Endothelial cell of umbilical vein (primary cell): ENCODE measurements around the gene ATAD2B. TPM values are rescaled to one million over a fixed set of nuclear protein-coding genes. Genes with fewer than 3 reads are reported as not detected.

Experiments used
- BruUV-seq: library from RNA; stranded (reverse); fragments of 400-500 nt; replicated peaks from 2 replicates; lab custom pipeline; 2021; lab: Mats Ljungman, UMichigan
- CTCF ChIA-PET: fragments of 300-600, 350-600 bp; sonication (Branson Sonifier 250); formaldehyde crosslinking; loops from one replicate; lab custom pipeline; 2021; ENCODE audit warnings: antibody characterized with exemption, inconsistent platforms; lab: Charles Lee
- POLR2A ChIA-PET: fragments of 300-600, 350-600 bp; sonication (Branson Sonifier 250); formaldehyde crosslinking; loops from one replicate; lab custom pipeline; 2021; ENCODE audit warnings: antibody characterized with exemption, inconsistent platforms; lab: Charles Lee
- DNase-seq: peaks from one replicate; pipeline ENCODE4 v3.0.0-alpha.2; 2011; ENCODE audit warnings: low read depth, low spot score
- FAIRE-seq: peaks from 2 replicates; lab custom pipeline; 2011; peaks lifted over from hg19 to GRCh38; lab: Jason Lieb, UNC
- H2AFZ ChIP-seq: 2 replicates; pipeline ENCODE4 v1.6.0; 2012; ENCODE audit warnings: low read depth, low read length, control low read depth, inconsistent platforms
- H3K27ac ChIP-seq: 2 replicates; pipeline ENCODE4 v1.5.1; 2011; ENCODE audit warnings: low read depth, mild to moderate bottlenecking, control low read depth, low read length, moderate library complexity; ENCODE audit not compliant: insufficient read depth
- H3K27me3 ChIP-seq, 2 experiments: 2 replicates each; pipeline versions ENCODE4 v1.6.0 to v1.6.1; 2011; ENCODE audit warnings: low read length in 2 of 2, mixed read lengths in 1 of 2; ENCODE audit not compliant: control insufficient read depth in 2 of 2, insufficient read depth in 2 of 2
- H3K36me3 ChIP-seq, 2 experiments: 2 replicates in 1 of 2; 3 replicates in 1 of 2; pipeline ENCODE4 v1.5.1; 2011; ENCODE audit warnings: low read length in 2 of 2, mild to moderate bottlenecking in 1 of 2, moderate library complexity in 1 of 2; ENCODE audit not compliant: control insufficient read depth in 2 of 2, insufficient read depth in 2 of 2; ENCODE audit errors: extremely low read depth in 1 of 2
- H3K4me1 ChIP-seq: 3 replicates; pipeline ENCODE4 v1.5.1; 2011; ENCODE audit warnings: mild to moderate bottlenecking, low read length; ENCODE audit not compliant: control insufficient read depth, insufficient read depth; ENCODE audit errors: extremely low read depth
- H3K4me2 ChIP-seq: 2 replicates; pipeline ENCODE4 v1.6.1; 2011; ENCODE audit warnings: low read length, control low read depth, mixed read lengths; ENCODE audit not compliant: insufficient read depth
- H3K4me3 ChIP-seq, 3 experiments: fragments of 200-600 bp in 1 of 3; sonication (generic), shearing (Covaris generic) in 1 of 3; replicated peaks in 1 of 3; 2 replicates each; pipeline ENCODE4 v1.5.1; 2011 to 2016; ENCODE audit warnings: control low read depth in 3 of 3, low read length in 3 of 3, mild to moderate bottlenecking in 2 of 3, inconsistent platforms in 1 of 3, low read depth in 1 of 3, moderate library complexity in 1 of 3; ENCODE audit not compliant: insufficient read depth in 1 of 3
- H3K79me2 ChIP-seq: 2 replicates; pipeline ENCODE4 v1.6.0; 2012; ENCODE audit warnings: low read length, inconsistent platforms; ENCODE audit not compliant: control insufficient read depth, insufficient read depth
- H3K9ac ChIP-seq: replicated peaks from 2 replicates; pipeline ENCODE3; 2011; ENCODE audit warnings: low read length, control low read depth; ENCODE audit not compliant: insufficient read depth; ENCODE audit errors: extremely low read depth
- H3K9me1 ChIP-seq: replicated peaks from 3 replicates; pipeline ENCODE4 v1.6.0; 2011; ENCODE audit warnings: mild to moderate bottlenecking, low read length; ENCODE audit not compliant: control insufficient read depth, insufficient read depth; ENCODE audit errors: extremely low read depth
- H3K9me3 ChIP-seq: replicated peaks from 2 replicates; pipeline ENCODE4 v1.5.1; 2012; ENCODE audit warnings: low read length, inconsistent platforms; ENCODE audit not compliant: control insufficient read depth, insufficient read depth
- H4K20me1 ChIP-seq: replicated peaks from 2 replicates; pipeline ENCODE3; 2011; ENCODE audit warnings: mild to moderate bottlenecking, low read length; ENCODE audit not compliant: control insufficient read depth, insufficient read depth; ENCODE audit errors: extremely low read depth
- CTCF ChIP-seq, 2 donors: IDR thresholded peaks; 1 replicate in 1 of 2; 2 replicates in 1 of 2; pipeline ENCODE4 v1.5.1; 2011; ENCODE audit warnings: low read length in 2 of 2, mild to moderate bottlenecking in 2 of 2, moderate library complexity in 2 of 2, control low read depth in 1 of 2, inconsistent platforms in 1 of 2, low read depth in 1 of 2; ENCODE audit not compliant: insufficient read depth in 1 of 2; ENCODE audit errors: extremely low read depth in 1 of 2
- EZH2 ChIP-seq: IDR thresholded peaks from 2 replicates; pipeline ENCODE4 v1.6.1; 2012; ENCODE audit warnings: borderline replicate concordance, low read depth, mild to moderate bottlenecking, moderate library complexity, low read length, inconsistent platforms; ENCODE audit not compliant: severe bottlenecking
- FOS ChIP-seq: IDR thresholded peaks from 2 replicates; pipeline ENCODE4 v1.6.1; 2011; ENCODE audit warnings: mild to moderate bottlenecking, low read length, moderate library complexity, borderline replicate concordance; ENCODE audit not compliant: insufficient read depth
- GATA2 ChIP-seq: IDR thresholded peaks from 2 replicates; pipeline ENCODE4 v1.7.0; 2011; ENCODE audit warnings: low read depth, mild to moderate bottlenecking, moderate library complexity, mixed read lengths, low read length; ENCODE audit not compliant: insufficient read length, insufficient read depth
- JUN ChIP-seq: IDR thresholded peaks from 2 replicates; pipeline ENCODE4 v1.6.1; 2011; ENCODE audit warnings: borderline replicate concordance, low read depth; ENCODE audit not compliant: insufficient read length, insufficient read depth
- MAX ChIP-seq: IDR thresholded peaks from 2 replicates; pipeline ENCODE4 v1.6.1; 2011; ENCODE audit not compliant: insufficient read depth, insufficient read length
- dilution Hi-C: fragments of 300-500 bp; cut with MboI; formaldehyde crosslinking; loops from one replicate; pipeline ENCODE4 v1.15.0; 2019; ENCODE audit warnings: low sequenced_read_pairs; ENCODE audit not compliant: extremely low pct_ligation_motif_present
- intact Hi-C: fragments of 100-400 bp; cut with micrococcal nuclease; formaldehyde crosslinking; loops from one replicate; pipeline ENCODE4 v1.10.0; 2022
- polyA plus RNA-seq, 4 experiments: library from polyadenylated mRNA; depleted of rRNA in 3 of 4; stranded (reverse) in 3 of 4; unstranded in 1 of 4; fragments of >200 nt; gene quantifications; 2 replicates each; pipeline versions ENCODE4 v1.2.1 to v1.2.3, GENCODE V29; 2011 to 2012; ENCODE audit warnings: missing spikeins in 1 of 4
- total RNA-seq: library from RNA; stranded (reverse); gene quantifications from 2 replicates; pipeline ENCODE4 v1.2.3, GENCODE V29; 2021

ATAD2B gene
- total and polyA plus RNA-seq, 2 donors (not counting 3 experiments of a cell fraction or from before 2014, with no cell fraction given), result 2.5 to 19.1 TPM

- H3K36me3 ChIP-seq, result no peaks in the 10 kb centered on the region
- no peaks in the 10 kb centered on the region for H3K9me3 ChIP-seq
- FAIRE-seq (peak; percentile 77), DNase-seq (peak; percentile 75)
- H3K27me3 ChIP-seq, result no peaks in the 10 kb centered on the region
- H2AFZ ChIP-seq, result no peak overlapping the region
- H3K4me3 ChIP-seq, result no peak overlapping the region
- no TSS peak for BruUV-seq
- no peak for TF ChIP-seq FOS
- no peak for TF ChIP-seq MAX
- TF ChIP-seq GATA2, result no peak
- TF ChIP-seq JUN, result peak; percentile 24
- TF ChIP-seq EZH2, result no peak
- TF ChIP-seq CTCF (IDR thresholded peaks at IDR 0.05; ENCODE audit: extremely low read depth in 1 of 2, insufficient read depth in 1 of 2, low read depth in 1 of 2, low read length in 2 of 2), result no peak
- intact Hi-C loops (no loop called here), dilution Hi-C loops (no loop called here)
- no peaks in the 10 kb centered on the region for H3K79me2 ChIP-seq
- CTCF ChIA-PET, result no interaction called here
- no peak overlapping the region for H3K9ac ChIP-seq
- no peak overlapping the region for H3K4me2 ChIP-seq
- POLR2A ChIA-PET, result no interaction called here
- H4K20me1 ChIP-seq, result no peaks in the 10 kb centered on the region
- peak overlapping the region; percentile 27 for H3K27ac ChIP-seq
- peaks cover 9% of the 10 kb centered on the region for H3K4me1 ChIP-seq
- no peaks in the 10 kb centered on the region for H3K9me1 ChIP-seq
Observed at GRCh38 chr2:23791030-23791429, 135.9 kb downstream of the ATAD2B start.
